ENCODE measurements around the gene ZNF503.

ZNF503 gene

DNA sequence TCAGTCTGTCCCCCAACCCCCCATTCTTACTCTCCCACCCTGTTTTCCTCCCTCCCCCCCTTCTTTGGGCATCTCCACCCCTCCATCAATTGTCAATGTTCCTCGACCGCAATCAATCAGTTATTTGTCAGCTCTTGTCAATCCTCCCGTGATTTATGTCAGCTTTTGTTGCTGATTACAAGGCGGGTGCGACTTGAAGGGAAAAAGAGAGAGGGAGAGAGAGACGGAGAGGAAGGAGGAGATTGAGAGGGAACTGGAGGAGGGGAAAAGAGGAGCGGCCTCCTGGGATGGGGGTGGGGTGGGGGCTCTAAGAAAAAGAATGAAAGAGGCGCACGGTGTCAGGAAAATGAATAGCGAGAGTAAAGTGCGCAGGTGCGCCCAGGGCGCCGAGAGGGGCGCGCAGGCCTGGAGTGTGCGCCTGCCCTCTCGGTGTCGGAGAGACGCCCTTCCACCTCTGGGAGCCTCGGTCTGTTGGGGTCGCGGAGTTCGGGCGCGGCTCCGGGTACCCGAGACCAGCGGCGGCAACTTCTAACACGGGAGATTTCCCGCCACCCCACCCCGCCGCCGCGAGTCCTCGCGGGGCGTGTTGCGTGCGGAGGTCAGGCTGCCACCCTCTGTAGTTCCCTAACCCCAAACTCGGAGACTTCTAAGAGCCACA, 1.1 kb upstream of the ZNF503 start:
- DNase-seq (ENCODE audit: insufficient read length, low spot score): no peak
- TF ChIP-seq, protein P1, sequence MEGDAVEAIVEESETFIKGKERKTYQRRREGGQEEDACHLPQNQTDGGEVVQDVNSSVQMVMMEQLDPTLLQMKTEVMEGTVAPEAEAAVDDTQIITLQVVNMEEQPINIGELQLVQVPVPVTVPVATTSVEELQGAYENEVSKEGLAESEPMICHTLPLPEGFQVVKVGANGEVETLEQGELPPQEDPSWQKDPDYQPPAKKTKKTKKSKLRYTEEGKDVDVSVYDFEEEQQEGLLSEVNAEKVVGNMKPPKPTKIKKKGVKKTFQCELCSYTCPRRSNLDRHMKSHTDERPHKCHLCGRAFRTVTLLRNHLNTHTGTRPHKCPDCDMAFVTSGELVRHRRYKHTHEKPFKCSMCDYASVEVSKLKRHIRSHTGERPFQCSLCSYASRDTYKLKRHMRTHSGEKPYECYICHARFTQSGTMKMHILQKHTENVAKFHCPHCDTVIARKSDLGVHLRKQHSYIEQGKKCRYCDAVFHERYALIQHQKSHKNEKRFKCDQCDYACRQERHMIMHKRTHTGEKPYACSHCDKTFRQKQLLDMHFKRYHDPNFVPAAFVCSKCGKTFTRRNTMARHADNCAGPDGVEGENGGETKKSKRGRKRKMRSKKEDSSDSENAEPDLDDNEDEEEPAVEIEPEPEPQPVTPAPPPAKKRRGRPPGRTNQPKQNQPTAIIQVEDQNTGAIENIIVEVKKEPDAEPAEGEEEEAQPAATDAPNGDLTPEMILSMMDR (IDR thresholded peaks at IDR 0.05; ENCODE audit: insufficient read depth, missing control alignments): no peak
- no peak for FAIRE-seq

DNA sequence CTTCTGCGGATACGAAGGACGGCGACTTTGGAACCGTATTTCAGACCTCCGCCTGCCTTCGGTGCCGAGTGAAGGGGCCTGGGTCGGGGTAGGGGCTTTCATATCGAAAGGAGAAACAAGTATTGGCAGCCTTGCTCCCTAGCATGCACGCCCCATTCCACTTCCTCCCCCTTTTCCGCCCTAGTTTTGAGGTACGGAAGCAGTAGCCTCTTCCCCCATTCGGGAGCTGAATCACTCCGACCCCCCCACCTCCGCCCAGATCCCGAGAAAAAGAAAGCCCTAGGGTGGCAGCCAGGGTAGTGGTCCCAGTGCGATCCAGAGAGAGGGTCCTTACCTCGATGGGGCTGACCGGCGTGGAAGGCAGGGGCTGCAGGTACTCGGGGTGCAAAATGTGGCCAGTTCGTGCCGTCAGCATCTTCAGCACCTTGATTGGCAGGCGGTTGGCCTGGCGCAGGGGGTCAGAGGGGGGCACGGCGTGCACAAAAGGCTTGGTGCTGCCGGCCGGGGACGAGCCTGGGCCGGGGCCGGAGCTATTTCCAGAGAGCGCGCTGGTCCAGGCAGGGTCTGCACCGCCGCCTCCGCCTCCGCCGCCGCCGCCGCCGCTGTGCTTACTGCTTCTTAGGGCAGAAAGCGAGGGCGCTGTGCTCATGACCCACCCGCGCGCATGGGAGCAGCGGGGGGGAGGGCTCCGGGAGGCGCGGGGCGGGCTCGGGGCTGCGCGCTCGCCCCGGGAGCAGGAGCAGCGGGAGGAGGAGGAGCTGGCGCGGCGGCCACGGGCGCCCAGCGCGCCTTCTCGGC, 594 bp downstream of the ZNF503 start:
- DNase-seq (ENCODE audit: insufficient read length, low spot score): no peak
- no peak for FAIRE-seq

DNA sequence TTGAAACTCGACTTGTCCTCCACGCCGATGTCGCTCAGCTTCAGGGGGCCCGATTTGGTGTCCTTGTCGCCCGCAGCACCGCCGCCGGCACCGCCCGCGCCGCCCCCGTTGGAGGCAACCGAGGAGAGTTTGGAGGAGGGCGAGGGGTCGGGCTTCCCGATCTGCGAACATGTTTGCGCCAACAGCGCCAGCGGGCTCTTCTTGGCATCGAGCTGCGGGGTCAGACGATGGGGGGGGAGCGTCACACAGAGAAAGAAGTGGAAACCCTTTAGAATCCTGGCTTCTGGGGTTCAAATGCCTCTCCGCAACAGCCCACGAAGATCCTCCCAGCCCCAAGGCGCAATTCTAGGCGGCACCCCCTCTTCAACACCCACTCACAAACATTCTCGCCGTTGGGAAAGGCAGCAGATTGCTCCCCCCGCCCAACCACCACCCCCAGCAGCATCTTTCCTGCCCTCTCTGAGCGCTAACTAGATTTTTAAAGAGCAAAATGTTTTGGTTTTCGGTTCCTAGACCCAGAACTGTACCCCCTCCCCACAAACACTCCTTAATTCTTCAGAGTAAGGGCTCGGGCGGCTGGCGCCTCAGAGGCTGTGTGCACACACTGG, 1.3 kb downstream of the ZNF503 start:
- DNase-seq (ENCODE audit: insufficient read length, low spot score): no peak

More for the DNA sequence above, 594 bp downstream of the ZNF503 start:
- TF ChIP-seq, protein P1 (IDR thresholded peaks at IDR 0.05; ENCODE audit: insufficient read depth, missing control alignments): no peak

DNA sequence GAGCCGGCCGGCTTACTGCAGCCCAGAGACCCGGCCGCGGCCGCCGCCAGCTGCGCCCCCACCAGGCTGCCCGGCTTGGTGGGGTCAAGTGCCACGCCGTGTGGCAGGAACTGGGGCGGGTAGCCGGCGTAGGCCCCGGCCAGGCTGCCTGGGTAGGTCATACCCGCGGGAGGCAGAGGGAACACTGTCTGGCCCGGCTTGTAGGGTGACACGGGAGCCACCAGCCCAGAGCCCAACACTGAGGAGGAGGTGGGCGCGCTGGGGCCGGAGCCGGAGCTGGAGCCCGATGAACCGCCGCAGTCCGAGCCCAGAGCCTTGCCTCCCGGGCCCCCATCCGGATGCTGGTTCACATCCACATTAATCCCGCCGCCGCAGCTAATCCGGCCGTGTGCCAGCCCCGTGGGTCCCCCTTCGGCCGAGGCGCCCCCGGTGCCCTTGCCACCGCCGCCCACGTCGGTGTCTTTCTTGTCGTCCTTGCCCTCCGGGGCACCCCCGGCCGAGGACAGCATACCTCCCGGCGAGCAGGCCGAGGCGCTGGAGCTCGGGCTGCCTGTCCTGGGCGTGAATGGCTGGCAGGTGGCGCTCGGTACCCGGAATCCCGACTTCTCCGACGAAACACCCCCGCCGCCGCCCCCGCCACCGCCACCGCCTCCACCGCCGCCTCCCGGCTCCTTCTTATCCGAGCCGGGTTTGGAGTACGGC, 2.0 kb downstream of the ZNF503 start:
- no peak for DNase-seq (ENCODE audit: insufficient read length, low spot score)
- TF ChIP-seq, protein P1 (IDR thresholded peaks at IDR 0.05; ENCODE audit: insufficient read depth, missing control alignments): peak; percentile 46

More for the DNA sequence above, 1.3 kb downstream of the ZNF503 start:
- TF ChIP-seq, protein P1 (IDR thresholded peaks at IDR 0.05; ENCODE audit: insufficient read depth, missing control alignments): no peak
- no peak for FAIRE-seq

DNA sequence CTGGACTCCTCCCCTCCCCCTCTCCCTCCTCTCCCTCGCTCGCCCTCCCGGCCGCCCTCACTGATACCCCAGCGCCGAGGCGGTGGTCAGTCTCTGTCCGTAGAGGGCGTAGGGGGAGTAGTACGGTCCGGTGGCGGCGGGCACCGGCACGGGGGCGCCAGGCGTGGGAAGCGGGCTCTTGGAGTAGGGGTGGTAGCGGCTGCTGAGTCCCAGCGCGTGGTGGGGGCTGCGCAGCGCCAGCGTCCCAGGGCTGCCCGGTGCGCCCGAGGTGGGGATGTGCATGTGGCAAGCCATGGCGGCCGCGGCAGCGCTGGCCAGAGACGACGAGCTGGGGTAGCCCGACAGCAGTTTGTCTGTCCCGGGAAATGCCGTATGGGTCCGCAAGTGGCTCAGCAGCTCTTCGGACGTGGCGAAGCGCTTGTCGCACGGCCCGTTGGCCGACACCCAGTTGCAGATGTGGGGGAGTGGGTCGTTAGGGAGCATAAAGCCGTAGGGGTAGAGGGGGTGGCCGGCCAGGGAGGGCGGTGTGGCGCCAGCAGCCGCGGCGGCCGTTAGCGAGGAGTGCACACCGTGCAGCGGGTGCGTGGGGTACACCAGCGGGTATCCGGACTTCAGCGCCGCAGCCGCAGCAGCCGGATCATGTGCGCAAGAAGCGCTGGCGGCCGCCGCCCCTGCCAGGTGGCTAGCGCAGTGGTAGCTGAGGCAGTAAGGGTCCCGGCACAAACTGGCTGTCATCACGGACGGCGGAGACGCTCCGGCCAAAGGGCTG, 2.7 kb downstream of the ZNF503 start:
- TF ChIP-seq, protein P1 (IDR thresholded peaks at IDR 0.05; ENCODE audit: insufficient read depth, missing control alignments): no peak
- FAIRE-seq (no peak), DNase-seq (ENCODE audit: insufficient read length, low spot score) (no peak)

More for the DNA sequence above, 2.0 kb downstream of the ZNF503 start:
- no peak for FAIRE-seq

DNA sequence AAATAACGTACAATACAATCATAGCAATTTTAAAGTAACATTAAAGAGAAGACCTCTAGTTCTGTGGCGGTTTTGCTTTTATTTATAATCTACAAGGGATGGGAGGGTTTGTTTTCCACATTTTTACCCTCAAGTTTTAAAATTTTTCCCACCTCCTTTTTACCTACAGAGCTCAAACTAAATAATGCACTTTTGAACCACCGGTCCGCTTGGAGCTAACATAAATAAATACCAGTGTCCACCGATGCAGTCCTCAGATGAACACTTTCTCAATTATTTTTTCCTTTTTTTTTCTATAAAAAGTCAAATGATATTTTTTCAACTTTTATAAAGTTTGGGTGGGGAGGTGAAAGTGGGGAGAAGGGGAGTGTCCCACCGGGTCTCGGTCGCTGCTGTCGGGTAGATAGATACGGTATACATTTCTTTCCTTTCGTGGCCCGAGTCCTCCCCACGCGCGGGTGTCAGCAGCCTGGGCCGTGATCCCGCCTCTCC, 3.3 kb downstream of the ZNF503 start:
- no peak for DNase-seq (ENCODE audit: insufficient read length, low spot score)
- FAIRE-seq: no peak
- TF ChIP-seq, protein P1 (IDR thresholded peaks at IDR 0.05; ENCODE audit: insufficient read depth, missing control alignments): no peak

Measured in D721Med (cell line).